GM12874 (cell line): ENCODE measurements around the gene TLCD2.
A peak's percentile ranks its signal among the peaks of the same experiment; 100 is the strongest.

Experiments used
- TF ChIP-seq, protein P1 (sequence below): IDR thresholded peaks from 2 replicates; pipeline ENCODE4 v1.5.1; 2011; ENCODE audit warnings: low read depth, mild to moderate bottlenecking, control low read depth, low read length, moderate library complexity; ENCODE audit not compliant: insufficient read depth

TLCD2 gene

DNA sequence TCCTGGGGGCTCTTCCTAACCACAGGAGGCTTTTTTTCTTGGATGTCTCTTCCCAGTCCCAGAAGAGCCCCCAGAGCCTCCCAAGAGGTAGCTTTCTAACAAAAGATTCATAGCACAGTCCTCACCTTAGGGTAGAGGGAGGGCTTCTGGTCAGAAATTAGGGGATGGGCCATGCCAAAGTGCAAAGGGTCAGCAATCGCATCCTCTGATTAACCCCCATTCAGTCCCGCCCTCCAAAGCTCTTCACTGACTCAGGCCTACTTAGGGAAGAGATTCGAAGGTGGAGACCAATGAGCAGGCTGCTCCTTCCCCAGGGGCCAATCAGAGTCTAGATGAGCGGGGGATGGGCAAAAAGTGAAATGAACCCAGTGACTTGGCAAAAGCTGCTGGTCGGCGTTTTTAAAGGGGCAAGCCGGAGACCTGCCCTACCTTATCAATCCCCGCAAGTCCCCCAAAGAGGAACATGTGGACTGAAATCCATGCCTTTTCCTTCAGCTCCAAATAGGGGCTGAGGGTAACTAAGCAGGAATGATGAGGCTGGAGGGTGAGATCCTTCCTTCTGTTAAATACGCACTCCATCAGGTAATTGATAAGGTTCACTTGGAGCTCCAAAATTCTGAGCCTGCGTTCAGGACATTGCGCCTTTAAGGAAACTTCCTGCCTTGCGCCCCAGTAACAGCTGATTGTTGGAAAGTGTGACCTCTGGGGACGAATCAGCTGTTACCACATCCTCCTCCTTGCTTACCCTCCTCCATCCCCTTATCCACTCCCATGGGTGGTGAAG is 6.9 kb upstream of the TLCD2 start:
- TF ChIP-seq, protein P1, sequence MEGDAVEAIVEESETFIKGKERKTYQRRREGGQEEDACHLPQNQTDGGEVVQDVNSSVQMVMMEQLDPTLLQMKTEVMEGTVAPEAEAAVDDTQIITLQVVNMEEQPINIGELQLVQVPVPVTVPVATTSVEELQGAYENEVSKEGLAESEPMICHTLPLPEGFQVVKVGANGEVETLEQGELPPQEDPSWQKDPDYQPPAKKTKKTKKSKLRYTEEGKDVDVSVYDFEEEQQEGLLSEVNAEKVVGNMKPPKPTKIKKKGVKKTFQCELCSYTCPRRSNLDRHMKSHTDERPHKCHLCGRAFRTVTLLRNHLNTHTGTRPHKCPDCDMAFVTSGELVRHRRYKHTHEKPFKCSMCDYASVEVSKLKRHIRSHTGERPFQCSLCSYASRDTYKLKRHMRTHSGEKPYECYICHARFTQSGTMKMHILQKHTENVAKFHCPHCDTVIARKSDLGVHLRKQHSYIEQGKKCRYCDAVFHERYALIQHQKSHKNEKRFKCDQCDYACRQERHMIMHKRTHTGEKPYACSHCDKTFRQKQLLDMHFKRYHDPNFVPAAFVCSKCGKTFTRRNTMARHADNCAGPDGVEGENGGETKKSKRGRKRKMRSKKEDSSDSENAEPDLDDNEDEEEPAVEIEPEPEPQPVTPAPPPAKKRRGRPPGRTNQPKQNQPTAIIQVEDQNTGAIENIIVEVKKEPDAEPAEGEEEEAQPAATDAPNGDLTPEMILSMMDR = no peak

- TF ChIP-seq, protein P1 = no peak
These were observed 6.1 kb upstream of the TLCD2 start for GRCh38 chr17:1716076-1716911.

DNA sequence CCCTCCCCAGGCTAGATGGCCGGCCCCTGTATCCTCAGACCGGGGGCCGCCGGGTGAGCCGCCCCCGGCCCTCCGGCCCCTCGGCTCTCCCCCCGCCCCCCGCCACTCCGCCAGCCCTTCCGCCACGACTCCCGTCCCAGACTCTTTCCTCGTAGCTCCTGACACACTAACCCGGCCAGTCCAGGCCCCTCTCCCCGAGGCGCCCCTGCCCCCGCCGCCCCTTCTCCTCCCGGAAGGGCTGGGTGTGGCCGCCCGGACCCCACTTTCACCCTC is 5.6 kb upstream of the TLCD2 start:
- TF ChIP-seq, protein P1 = no peak

GRCh38 chr17:1714980-1715802 is 5.0 kb upstream of the TLCD2 start:
- TF ChIP-seq, protein P1 = no peak

DNA sequence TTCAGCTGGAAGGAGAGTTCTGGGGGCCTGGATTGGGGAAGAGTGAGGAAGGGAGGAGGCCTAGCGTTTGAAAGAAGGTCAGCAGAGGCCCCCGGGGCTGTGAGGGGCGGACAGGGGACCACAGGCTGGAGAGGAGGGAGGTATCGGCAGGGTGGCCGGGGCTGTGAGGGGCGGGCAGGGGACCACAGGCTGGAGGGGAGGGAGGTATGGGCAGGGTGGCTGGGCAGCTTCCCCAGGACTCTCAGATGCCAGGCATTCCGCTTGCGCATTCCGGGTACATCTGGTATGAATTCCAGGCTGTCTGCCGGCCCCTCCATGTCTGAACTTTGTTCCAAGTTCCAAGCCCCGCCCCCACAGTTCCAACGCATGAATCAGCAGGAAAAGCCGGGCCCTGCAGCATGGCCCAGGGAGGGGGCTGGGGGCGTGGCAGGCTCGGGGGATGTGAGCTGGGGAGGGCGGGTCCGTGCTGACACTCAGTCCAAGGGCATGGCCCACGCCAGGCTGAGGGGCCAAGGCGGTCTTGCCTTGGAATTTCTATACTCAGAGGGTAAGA is 4.3 kb upstream of the TLCD2 start:
- TF ChIP-seq, protein P1 = no peak

DNA sequence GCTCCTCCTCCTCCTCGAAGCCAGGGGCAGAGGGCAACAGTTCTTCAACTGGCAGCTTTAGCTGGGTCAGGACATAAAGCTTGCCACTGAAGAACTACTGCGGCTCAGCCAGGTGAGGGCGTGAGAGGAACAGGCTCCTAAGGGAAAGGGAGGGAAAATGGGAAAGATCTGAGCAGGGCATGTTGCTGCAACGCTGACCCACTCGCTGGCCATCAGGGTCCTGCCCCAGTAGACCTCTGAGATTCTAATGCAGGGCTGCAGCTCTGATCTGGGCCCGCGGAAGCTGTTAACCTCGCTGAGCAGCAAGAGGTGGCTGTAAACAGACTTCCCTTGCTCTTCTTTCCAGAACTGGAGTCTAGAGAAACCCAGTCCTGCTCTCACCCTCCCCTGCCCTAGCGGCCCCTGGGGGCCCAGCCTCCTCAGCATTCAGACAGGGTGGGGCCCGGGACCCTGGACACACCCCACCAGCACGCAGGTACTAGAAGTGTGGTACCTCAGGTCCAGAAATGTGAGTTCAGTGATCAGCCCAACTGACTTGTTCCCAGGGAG is 3.8 kb upstream of the TLCD2 start:
- TF ChIP-seq, protein P1 = peak; percentile 45
